Left renal cortex interstitium (tissue), 4 donors: Measurements from ENCODE around the gene WDR7. TPM values are rescaled to one million over a fixed set of nuclear protein-coding genes. Genes with fewer than 3 reads are reported as not detected.

Experiments used
- DNase-seq, 4 donors: peaks; one replicate each; pipeline ENCODE4 v3.0.0-alpha.2; 2013; ENCODE audit warnings: low read depth in 4 of 4, low spot score in 2 of 4, missing footprints in 1 of 4
- polyA plus RNA-seq, 4 donors: library from polyadenylated mRNA; unstranded; fragments of 120-200 nt; gene quantifications; one replicate each; pipeline ENCODE4 v1.2.1, GENCODE V29; 2013; ENCODE audit not compliant: insufficient read length in 4 of 4

WDR7 gene
- polyA plus RNA-seq, 4 donors: 10.4 to 13.0 (median 11.5) TPM

DNA sequence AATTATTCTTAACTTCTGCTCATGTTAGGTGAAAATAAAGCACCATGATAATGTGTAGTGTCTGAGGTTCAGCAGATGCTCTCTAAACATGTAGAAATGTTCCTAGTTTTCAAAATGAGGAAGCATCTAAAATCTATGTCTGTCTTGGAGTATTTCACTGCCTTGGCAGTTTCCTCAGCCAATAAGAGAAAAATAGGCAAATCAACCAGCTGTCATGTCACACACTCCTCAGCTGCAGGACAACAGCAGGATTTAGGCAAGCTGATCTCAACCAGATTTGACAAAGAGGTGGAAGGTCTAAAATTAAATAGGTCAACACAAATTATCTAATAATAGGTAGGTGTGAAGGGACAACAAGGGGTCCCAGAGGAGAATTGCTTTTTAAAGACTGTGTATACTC is 331.6 kb downstream of the WDR7 start:
- DNase-seq: no peak

DNA sequence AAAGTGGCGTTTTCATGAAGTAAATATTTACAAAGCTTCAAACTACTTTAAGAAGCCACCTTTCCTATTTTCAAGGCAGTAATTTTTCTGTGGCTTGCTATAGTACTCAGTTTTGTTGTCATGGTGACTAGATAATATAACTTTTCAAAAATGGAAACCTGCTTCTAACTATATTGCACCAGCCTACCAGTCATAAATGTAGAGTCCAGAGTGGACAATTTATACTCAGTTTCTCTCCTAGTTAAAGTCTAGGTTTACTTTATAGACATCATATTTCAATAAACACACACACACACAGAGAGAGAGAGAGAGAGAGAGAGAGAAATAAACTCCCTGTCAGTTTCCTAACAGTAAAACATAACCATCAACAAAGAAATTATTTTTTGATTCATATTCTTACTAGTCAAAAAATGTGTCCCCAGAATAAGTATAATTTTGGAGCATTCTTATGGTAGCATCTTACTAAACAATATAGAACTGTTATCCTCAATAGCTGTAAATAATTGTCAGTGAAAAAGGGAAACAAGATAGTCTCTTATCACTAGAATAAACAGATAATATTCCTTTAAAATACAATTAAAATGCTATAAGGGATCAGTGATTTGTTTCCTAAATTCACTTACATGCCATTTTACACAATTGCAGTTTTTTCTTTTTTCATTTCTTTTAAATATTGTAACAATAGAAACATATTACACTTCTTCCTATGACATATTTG is 332.3 kb downstream of the WDR7 start:
- no peak for DNase-seq

DNA sequence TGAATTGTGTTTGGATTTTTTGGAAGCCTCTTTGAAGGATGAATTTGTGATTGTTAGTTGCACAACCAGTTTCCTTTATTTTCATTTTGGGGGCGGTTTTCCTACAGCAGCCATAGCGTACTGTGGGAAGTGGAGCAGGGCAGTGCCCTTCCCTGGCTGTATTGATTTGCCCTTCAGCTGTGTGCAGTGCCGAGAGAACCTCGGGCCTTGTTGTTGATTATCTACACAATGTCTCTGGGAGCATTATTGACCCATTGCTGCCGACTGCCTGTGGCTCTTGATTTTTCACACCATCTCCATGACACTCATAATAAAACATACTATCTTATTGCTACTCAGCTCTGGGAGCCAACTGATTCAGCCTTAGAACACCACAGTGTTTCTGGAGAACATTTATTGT is 333.6 kb downstream of the WDR7 start:
- DNase-seq: no peak

DNA sequence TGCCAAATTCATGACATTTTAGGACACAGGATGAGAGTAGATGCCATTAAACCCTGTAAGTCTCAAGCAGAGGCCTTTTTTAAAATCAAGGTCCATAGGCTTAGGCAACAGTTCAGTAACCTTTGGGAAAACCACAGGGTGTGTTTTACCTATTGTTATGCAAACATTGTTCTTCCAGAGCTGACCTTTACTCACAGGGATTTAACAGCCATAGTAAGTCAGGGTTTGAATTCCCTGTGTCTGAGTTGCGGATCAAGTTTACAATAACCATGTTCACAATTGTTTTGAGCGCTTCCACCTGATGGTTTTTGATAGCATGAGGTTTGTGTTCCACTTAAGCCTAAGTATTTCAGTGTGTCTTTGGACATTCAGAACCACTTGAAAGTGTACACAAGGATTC is 335.7 kb downstream of the WDR7 start:
- no peak for DNase-seq

DNA sequence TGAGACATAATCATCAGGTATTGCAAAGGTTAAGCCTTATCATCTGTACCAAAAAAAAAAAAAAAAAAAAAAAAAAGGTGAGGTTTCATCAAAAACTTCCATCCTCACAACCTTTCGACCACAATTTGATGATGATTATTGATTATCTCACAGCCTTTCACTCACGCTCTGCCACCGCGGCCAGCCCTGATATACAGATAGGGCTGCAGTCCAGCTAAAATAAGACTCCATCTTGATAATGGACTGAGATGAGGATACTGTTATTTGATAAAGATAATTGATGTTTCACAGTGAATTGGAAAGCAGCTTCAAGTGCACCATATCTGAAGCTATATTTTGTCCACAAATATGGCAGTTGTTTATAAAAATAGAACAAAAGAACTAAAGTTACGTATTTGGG is 336.1 kb downstream of the WDR7 start:
- DNase-seq: no peak

DNA sequence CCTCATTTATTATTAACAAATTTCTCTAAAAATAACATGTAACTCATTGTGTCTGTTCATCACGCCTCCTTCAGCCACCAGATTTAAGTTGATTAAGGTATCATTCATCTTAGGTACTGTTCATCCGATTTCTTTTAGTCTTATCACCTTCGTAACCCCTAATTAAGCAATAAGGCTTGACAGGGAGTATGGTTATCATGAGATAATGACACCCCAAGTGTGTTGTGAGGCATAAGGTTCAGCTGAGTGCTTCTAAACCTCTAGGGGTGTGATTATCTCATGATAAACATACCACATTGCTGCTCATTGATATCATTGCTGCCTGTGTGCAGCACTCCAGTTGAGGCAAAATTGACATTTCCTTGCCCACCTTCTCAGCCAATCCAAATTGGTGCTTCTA is 336.9 kb downstream of the WDR7 start:
- DNase-seq: no peak

DNA sequence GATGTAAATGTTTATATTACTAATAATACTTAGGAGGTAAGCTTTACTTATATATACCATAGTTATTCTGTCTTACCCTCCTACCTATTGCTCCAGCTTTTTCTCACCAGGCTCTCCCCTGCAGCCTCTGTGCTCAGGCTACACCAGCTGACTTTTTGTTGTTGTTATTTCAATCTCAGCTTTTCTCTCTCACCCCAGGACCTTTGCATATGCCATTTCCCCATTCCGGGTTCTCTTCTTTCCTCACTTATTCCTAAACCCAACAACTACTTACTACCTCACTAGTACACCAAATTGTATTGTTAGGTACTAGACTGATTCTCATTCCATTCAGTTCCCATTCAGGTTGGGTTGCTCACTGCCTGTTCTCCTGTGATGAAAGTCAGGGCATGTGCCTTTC is 339.5 kb downstream of the WDR7 start:
- no peak for DNase-seq

DNA sequence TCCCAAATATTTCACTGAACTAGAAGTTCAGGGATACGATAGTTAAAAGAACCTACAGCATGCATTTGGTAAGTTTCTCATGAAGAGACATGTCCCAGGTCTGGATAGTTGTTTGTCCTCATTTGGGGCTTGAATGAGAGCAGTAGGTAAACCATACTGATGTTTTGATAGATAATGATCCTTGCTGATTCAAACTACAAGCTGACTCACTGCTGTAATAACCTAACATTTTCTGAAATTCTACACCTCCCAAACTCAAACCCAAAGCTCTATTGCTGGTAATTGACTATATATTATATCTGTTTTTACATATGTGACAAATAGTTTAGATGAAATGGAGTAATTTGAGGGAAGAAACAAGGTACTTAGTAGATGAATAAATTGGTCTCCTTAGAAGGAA is 341.6 kb downstream of the WDR7 start:
- no peak for DNase-seq

DNA sequence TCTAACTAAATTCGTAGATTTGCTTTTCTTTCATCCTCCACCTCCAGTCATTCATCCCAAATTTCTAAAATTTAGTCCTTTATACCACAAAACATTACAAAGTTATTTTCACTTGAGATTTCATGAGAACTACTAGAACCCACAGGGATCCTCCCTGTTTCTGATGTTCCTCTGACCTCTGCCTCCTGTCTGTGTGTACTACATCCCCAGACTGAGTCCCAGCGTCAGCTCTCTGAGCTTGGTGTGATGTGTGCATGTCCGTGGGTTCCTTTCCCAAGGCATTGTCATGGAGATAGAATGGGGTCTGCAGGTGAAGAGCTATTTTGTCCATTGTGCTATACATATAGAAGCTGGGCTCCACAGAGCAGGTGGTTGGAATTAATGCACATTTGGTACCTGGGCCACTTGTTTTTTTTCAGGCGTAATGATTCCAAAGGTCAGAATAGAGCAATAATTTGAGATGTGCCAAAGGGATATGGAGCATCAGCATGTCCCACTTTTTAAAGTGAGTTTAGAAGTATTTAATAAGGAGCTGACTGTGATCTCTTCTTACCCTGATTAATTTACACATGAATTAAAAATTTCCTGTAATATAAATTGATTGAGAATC is 344.5 kb downstream of the WDR7 start:
- no peak for DNase-seq

DNA sequence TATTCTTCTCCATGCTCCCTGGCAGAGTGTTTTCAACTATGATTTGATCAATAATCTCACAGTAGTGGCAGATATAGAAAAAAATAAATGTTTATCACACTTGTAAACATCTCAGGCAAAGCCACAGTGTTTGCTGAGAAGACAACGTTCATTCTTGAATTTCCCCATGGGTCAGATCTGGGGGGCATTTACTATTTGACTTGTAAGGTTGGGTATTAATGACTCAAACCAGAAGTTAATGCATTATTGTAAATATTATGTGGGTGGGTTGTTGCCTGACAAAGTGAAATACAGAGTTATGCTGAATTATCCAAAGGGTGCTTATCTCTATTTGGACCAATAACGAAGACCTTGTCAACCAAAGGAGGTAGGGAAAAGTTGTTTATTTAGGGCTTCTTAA is 346.0 kb downstream of the WDR7 start:
- DNase-seq: no peak

DNA sequence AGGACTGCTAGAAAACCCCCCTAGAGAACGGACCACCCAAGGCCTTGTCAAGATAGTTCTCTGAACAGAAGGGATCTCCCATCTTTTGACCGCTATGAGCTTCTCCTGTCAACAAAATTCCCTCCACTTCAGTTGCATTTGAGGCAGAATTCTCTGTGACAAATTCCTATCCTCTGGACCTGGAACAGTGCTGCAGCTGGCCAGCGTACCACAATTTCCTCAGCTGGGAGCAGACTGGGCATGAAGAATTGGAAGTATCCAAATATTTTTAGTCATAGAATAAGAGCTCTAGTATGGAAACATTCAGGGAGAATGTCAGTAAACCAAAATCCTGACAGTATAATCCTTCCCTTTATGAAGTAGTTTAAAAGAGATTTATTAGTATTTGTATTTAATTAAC is 348.7 kb downstream of the WDR7 start:
- DNase-seq: no peak

DNA sequence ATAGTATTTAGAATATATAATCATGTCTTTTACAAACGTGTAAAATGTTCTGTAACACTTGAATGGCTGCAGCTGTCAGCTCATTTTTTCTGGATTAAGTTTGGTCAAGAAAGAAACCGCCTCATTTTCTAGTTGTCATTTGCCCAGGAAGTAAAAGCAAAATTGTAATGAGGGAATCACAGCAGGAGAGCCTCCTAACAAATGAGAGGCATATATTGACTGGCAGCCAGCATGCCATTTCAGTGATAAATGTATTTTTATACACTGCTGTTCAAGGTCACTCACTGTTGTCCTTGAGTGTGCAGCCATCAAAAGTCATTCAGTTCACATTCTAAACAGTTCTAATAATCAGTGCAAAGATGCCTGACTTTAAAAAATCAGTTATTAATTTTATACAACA is 351.5 kb downstream of the WDR7 start:
- DNase-seq: no peak

DNA sequence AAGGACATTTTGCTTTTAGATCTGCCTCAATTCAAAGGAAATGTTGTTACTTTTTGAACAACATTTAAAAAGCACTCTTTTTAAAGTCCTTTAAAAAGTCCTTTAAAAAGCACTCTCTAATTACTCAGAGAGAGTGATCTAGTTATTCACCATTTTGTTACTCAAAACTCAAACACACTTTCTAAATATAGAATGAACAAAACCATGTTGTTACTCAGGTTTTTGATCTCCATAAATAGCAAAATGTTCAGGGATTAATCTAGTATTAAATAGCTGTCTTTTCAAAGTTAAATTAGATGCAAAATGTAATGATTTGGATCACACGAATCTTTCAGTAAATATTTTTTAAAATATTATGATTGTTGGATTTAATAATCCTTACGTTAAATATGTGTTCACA is 352.2 kb downstream of the WDR7 start:
- DNase-seq: no peak

DNA sequence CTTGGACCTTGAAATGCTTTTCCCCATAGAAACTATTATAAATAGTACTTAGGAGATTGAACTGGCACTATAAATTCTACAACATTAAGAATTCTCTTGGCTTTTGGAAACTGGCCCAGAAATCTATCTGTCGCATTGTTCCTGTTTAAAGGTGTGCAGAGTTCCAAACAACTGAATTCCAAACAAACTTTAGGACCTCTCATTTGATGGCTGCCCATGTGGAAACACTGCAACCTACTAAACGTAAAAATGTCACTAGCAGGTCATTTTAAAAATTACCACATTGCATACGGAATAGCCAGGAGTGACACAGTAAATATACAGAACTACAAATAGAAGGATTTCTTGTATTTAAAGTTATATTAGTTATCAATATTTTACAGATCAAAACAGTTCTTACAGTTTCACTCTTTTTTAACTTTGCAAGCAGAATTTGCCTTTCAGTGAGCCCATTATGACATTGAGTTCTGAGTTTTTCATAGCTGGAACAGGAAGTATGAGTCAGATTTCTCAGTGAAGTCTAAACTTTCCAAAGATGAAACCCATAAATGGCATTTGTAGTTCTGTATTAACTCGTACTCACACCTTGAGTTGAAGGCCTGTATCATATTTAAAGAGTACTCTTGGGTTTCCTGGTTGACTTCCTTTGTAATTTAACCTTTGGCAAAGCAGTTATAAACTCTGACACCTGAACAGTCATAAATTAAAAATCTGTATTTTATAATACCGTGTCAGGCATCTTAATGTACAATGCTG is 353.4 kb downstream of the WDR7 start:
- no peak for DNase-seq

DNA sequence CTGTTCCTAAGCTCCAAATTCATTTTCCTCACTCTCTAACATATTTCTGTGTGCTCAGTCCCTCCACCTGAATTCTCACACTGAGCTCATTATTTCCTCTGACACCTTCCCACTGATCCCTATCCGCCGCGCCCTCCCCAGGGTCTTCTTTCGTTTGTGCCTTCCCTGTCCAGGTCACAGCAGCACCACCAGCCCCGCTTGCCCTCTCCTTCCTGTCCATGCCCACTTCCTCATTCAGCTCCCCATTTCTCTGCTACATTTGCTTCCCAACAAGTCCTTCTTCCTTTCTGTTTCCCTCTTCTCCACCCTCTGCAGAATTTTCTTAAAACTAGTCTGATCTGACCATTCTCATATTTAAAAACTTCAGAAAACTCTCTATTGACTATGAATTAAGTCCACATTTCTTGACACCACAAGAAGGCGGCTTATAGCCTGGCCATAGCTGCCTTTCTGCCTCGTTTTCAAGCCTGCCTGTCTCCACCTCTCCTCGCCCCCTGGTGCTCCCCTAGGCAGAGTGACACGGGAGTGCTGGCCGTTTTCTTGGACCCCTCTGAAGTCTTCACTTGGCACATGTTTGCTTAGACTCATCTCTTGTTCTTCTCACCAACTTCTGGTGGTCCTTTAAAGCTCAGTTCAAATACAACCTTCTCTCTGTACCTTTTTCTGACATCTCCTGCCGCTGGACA is 357.0 kb downstream of the WDR7 start:
- DNase-seq: no peak

DNA sequence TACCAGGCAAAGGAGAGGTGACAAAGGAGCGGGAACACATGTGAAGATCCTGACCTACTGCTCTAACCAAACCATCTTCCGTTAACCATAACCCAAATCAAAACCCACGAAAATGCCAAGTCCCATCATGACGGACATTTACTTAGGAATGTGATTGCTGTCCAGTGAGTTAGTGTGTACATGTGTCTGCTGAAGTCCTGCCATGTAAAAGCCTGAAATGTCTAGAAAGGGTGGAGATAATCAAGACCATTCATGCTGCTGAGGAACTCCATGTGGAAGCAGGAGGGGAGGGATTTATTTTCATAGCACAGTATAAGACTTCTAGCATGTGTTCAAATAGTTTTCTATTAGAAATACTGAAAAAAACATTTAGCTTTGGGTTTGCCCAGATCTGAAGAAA is 358.7 kb downstream of the WDR7 start:
- no peak for DNase-seq

DNA sequence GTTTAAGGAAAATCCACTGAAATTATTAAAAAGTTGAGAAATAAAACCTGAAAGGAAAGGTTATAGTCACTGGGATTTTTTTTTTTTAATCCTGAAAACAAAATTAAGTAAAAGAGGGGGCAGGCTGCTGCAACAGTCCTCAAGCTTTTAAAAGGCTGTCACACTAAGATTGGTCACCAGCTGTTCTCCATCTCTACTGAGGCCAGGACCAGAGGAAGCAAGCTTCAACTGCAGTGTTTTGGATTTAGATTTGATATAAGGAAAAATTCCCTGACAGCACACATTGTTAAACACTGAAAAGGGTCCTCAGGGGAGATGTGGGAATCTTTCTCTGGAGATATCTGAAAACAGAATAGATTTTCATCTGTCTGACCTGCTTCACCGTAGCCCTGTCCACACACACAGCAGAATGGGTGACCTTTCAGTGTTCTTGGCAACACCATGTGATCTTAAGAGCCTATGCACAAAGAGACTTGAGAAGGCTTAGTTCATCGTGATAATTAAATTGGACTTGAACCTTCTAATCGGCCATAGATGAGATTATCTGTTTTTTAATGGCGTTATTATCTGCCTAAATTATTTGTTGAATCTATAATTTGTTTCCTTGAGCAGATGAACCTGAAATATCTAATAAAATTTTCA is 363.7 kb downstream of the WDR7 start:
- peak in 1 of 4 donors; percentile 38 for DNase-seq

DNA sequence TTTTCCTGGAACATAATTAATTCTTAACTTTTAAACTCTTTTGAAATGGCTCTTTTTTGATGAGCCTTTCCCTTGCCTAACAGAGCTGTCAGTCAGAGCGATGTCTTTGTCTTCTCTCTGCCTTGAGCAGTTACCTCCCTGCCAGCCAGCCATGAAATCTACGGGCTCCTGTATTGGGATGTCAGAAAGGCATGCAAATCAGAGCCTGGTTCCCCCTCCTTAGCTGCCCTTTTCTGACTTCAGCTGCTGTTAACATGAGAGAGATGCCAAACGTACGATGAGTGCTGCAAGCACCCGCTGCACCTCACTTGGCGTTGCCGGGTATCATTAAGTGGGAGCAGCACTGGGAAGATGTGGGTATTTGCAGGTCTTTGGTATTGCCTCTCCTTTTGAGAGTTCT is 364.3 kb downstream of the WDR7 start:
- no peak for DNase-seq

DNA sequence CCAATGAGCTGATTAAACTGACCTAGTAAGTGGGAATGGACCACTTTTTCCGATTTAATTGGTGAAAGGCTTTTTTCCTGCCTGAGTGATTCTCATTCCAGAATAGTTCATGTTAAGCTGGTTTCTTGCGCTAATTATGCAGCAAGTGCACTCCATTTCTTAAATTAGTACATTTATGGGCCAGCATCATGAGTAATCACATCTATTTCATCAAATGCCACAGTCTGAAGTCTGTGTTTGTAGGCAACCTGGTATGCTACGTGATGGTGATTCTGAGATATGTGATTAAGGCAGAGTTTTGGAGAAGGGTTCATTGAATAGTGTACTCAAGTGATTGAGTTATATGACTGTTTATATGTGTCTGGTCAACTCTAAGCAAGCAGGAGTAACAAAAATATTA is 367.7 kb downstream of the WDR7 start:
- DNase-seq: no peak

DNA sequence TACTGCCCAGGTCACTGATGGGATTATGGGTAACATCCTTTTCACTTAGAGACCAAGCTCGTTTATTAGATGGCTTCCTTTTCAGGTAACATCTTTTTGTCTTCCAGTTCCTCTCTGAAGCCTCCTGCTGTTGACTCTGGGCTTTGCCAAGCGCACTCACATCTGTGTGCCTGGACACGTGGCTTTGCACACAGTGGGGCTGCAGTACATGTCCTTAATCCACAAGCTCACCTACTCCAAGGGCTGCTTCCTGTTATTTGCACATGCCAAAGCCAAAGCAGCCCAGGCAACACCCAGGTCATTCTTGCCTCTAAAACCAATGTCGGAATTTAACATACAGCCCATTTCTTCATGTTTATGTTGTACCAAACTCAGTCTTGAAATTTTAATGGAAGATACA is 371.6 kb downstream of the WDR7 start:
- DNase-seq: no peak
